HepG2 (cell line): Measurements from ENCODE around the gene CEP78. TPM values are rescaled to one million over a fixed set of nuclear protein-coding genes. Genes with fewer than 3 reads are reported as not detected.

Experiments used
- ASH2L ChIP-seq: fragments of 300-600, 200-600 bp; sonication (generic); IDR thresholded peaks from 2 replicates; pipeline ENCODE4 v1.7.0; 2017; ENCODE audit warnings: low read depth, mild to moderate bottlenecking, moderate library complexity, mixed read lengths, low read length; ENCODE audit not compliant: insufficient read length
- FOXC1 ChIP-seq: sonication (generic); formaldehyde crosslinking; IDR thresholded peaks from 2 replicates; pipeline ENCODE4 v1.8.0; 2022; ENCODE audit warnings: mild to moderate bottlenecking, missing genetic modification reagents, borderline replicate concordance
- GRHL1 ChIP-seq: sonication (generic); formaldehyde crosslinking; conservative IDR thresholded peaks from 2 replicates; pipeline ENCODE4 v1.8.0; 2022; ENCODE audit warnings: missing genetic modification reagents
- MAZ ChIP-seq, 2 experiments: sonication (generic) in 1 of 2; formaldehyde crosslinking in 1 of 2; IDR thresholded peaks; 2 replicates each; pipeline versions ENCODE4 v1.5.0 to v1.6.1; 2012 to 2020; ENCODE audit warnings: low read depth in 2 of 2, mild to moderate bottlenecking in 2 of 2, borderline replicate concordance in 1 of 2, improper control_type of control experiment in 1 of 2, low read length in 1 of 2, missing genetic modification reagents in 1 of 2, moderate library complexity in 1 of 2
- MYPOP ChIP-seq: sonication (generic); formaldehyde crosslinking; IDR thresholded peaks from 2 replicates; pipeline ENCODE4 v1.8.1; 2023; ENCODE audit warnings: mild to moderate bottlenecking, moderate library complexity, missing genetic modification reagents
- NFYC ChIP-seq: IDR thresholded peaks from 2 replicates; pipeline ENCODE4 v1.6.1; 2016; ENCODE audit warnings: missing genetic modification reagents, missing compliant biosample characterization
- PAXIP1 ChIP-seq: sonication (generic); formaldehyde crosslinking; conservative IDR thresholded peaks from 2 replicates; pipeline ENCODE4 v1.4.0; 2020; ENCODE audit warnings: mild to moderate bottlenecking, missing genetic modification reagents, moderate library complexity
- POLR2A ChIP-seq, 2 experiments: IDR thresholded peaks; 2 replicates each; pipeline ENCODE4 v1.6.1; 2011; ENCODE audit warnings: low read depth in 2 of 2, low read length in 2 of 2, mild to moderate bottlenecking in 1 of 2, moderate library complexity in 1 of 2; ENCODE audit not compliant: insufficient read depth in 1 of 2
- ZFY ChIP-seq: sonication (generic); formaldehyde crosslinking; IDR thresholded peaks from 2 replicates; pipeline ENCODE4 v1.4.0; 2020; ENCODE audit warnings: missing genetic modification reagents
- ZNF12 ChIP-seq: sonication (generic); formaldehyde crosslinking; IDR thresholded peaks from 2 replicates; pipeline ENCODE4 v1.5.0; 2020; ENCODE audit warnings: missing genetic modification reagents
- ZNF18 ChIP-seq: sonication (generic); formaldehyde crosslinking; IDR thresholded peaks from 2 replicates; pipeline ENCODE4 v1.8.0; 2022; ENCODE audit warnings: mild to moderate bottlenecking, missing genetic modification reagents; ENCODE audit not compliant: insufficient replicate concordance
- ZNF547 ChIP-seq: sonication (generic); formaldehyde crosslinking; IDR thresholded peaks from 2 replicates; pipeline ENCODE4 v1.5.1; 2020; ENCODE audit warnings: mild to moderate bottlenecking, missing genetic modification reagents
- ZSCAN12 ChIP-seq: sonication (generic); formaldehyde crosslinking; IDR thresholded peaks from 2 replicates; pipeline ENCODE4 v1.9.0; 2021; ENCODE audit warnings: mild to moderate bottlenecking, missing genetic modification reagents
- polyA plus RNA-seq, 8 experiments: library from polyadenylated mRNA; depleted of rRNA in 3 of 8; stranded (reverse) in 7 of 8; unstranded in 1 of 8; fragments of >200 nt; fragmentation: Illumina TruSeq in 4 of 8; extraction: Trizol in 4 of 8; gene quantifications; 2 replicates each; pipeline versions ENCODE4 v1.2.1 to v1.2.3, GENCODE V29; 2011 to 2016; ENCODE audit warnings: low read depth in 4 of 8, missing spikeins in 1 of 8, mixed read lengths in 1 of 8; ENCODE audit not compliant: insufficient read depth in 1 of 8
- total RNA-seq, 5 experiments: library from RNA; depleted of rRNA; stranded (reverse); fragments of >200 nt; fragmentation: Illumina TruSeq; extraction: Trizol; gene quantifications; 2 replicates each; pipeline ENCODE4 v1.2.3, GENCODE V29; 2016; ENCODE audit warnings: low read depth in 1 of 5

The CEP78 gene
- total and polyA plus RNA-seq, 2 of the 13 experiments (the other 11 are each of a cell fraction or from before 2014, with no cell fraction given): 5.1 to 30.8 TPM

- no peak for TF ChIP-seq PAXIP1 (CRISPR knock-in tag)
- peak; percentile 92 for TF ChIP-seq ZFY
- peak; percentile 78 for TF ChIP-seq ASH2L
- peak; percentile 60 for TF ChIP-seq ZNF12 (CRISPR knock-in tag)
- peak; percentile 86 for TF ChIP-seq ZNF18 (CRISPR knock-in tag)
- TF ChIP-seq MYPOP (CRISPR knock-in tag): peak; percentile 92; the same call in 1 of the 2 replicates
- peak; percentile 98 for TF ChIP-seq NFYC (CRISPR knock-in tag)
- no peak for TF ChIP-seq GRHL1 (CRISPR knock-in tag)
- TF ChIP-seq MAZ (IDR thresholded peaks at IDR 0.05; ENCODE audit: borderline replicate concordance, low read depth, low read length): peak; percentile 38; the same call in 1 of the 2 replicates
- no peak; the same call in 1 of the 2 replicates for TF ChIP-seq MAZ (CRISPR knock-in tag; IDR thresholded peaks at IDR 0.05; ENCODE audit: low read depth)
- TF ChIP-seq ZNF547 (CRISPR knock-in tag): peak; percentile 59; the same call in 1 of the 2 replicates
- peak; percentile 96 for TF ChIP-seq FOXC1 (CRISPR knock-in tag)
- TF ChIP-seq POLR2A (IDR thresholded peaks at IDR 0.05; ENCODE audit: insufficient read depth in 1 of 2, low read depth in 2 of 2, low read length in 2 of 2): peak; percentile 87 to 98
- peak; percentile 56; the same call in 1 of the 2 replicates for TF ChIP-seq ZSCAN12
Measured at GRCh38 chr9:78296893-78297671, 61.2 kb downstream of the CEP78 start, which contains the start of gene PSAT1 (continued).
